Measurements from ENCODE around the gene CHN2.
A peak's percentile ranks its signal among the peaks of the same experiment; 100 is the strongest.

Gene CHN2

DNA sequence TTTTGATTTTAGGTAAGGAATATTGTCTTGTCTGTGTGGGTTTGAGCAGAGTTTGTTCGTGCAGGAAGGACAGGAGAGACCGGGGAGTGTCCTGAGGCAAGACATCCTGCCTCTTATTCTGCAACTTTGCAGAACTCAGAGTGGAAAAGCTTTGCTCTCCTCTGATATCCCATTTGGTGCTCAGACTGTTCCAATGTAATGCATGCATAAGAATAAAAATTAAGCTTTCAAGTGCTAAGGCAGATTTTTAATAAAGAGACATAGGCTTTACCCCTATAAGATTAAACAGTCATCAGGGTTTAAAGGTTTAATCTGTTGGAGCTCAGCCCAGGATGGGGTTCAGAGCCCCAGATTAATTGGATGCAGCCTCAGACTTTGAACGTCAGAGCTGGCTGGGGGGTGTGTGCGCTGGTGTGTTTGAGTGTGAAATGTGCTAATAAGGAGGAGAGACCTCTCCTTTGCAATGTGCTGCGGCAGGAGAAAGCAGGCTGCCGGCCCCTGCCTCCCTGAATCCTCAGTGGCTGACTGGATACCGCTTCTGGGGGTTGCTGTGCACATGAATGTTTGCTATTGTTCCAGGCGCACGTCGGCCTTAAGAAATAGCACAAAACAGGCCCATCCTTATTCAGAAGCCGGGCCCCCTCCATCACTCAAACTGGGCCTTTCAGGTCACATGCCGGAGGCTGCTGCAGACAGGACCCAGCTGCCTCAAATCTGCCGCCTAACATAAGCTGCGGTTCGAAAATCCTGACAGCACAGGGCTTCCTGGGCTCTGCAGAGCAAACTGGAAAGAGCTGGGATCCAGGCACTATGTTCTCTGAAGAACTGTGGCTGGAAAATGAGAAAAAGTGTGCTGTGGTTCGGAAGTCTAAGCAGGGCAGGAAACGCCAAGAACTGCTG is 285.0 kb downstream of the CHN2 start:
- peak; percentile 79 for DNase-seq

- DNase-seq = no peak
Observed at GRCh38 chr7:29480451-29480850, 285.9 kb downstream of the CHN2 start.

GRCh38 chr7:29480934-29481651 is 286.5 kb downstream of the CHN2 start:
- no peak for DNase-seq

DNA sequence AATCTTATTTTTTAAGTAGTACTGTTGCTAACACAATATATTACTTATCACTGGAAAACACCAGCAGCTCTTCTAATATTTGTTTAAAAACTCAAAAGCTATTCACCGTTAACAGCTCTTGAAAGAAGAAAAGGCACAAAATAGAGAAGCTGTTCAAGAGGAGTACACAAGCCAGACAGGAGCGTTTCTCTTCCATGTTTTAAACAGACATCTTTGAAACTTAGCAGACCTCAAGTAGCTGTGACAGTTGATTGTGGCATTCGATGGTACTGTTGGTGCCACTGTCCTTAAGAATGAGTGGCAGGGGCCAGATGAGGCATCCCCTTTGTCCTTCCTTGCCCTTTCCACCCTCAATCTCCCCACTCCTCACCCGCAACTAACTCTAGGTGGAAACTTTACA is 287.5 kb downstream of the CHN2 start:
- DNase-seq = no peak

- no peak for DNase-seq
Observed at GRCh38 chr7:29483219-29484104, 288.9 kb downstream of the CHN2 start.

DNA sequence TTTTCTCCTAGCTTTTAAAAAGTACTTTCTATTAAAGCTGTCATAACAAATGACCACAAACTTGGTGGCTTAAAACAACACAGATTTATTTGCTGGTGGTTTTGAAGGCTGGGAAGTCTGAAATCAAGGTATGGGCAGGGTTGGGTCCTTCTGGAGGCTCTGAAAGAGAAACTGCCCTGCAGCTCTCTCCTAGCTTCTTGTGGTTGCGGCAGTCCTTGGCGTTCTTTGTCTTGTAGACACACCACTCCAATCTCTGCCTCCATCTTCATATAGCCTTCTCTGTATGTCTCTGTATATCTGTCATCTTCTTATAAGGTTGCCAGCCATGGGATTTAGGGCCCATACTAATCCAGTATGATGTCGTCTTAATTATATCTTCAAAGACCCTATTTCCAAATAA is 289.7 kb downstream of the CHN2 start:
- no peak for DNase-seq

GRCh38 chr7:29485339-29486190 is 291.0 kb downstream of the CHN2 start:
- DNase-seq = no peak

- no peak for DNase-seq
Observed at GRCh38 chr7:29486191-29486700, 291.7 kb downstream of the CHN2 start.

GRCh38 chr7:29487424-29487823 is 292.8 kb downstream of the CHN2 start:
- no peak for DNase-seq

DNA sequence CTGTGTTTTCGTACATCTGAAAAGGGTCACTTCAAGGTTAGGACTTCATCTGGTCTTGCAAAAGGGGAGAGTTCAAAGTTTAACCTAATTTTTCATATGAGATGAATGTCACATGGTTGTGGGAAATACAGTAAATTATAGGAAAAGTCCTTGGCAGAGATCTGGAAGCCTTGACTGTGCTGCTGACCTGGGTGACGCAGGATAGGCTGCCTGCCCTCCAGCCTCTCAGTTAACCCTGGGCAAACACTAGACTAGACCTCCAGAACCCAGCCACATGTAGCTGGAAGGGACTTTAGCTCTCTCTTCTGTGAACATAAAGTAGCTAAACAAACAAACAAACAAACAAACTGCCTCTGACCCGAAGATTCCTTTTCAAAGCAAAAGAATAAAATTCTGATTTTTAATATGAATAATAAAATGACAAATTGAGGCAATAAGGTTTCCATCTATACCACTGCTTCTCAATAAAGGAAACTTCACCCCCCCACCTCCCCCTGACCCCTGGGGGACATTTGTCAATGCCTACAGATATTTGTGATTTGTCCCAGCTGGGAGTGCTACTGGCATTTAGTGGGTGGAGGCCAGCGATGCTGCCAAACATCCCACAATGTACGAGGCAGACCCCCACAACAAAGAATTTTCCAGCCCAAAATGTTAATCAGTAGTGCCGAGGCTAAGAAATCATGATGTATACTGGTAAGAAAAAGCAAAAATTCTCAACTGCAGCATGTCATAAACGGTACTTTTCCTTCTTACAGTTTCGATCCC is 293.8 kb downstream of the CHN2 start:
- no peak for DNase-seq

GRCh38 chr7:29488977-29489376 is 294.4 kb downstream of the CHN2 start:
- DNase-seq = no peak

GRCh38 chr7:29490094-29490607 is 295.6 kb downstream of the CHN2 start:
- DNase-seq = no peak

DNA sequence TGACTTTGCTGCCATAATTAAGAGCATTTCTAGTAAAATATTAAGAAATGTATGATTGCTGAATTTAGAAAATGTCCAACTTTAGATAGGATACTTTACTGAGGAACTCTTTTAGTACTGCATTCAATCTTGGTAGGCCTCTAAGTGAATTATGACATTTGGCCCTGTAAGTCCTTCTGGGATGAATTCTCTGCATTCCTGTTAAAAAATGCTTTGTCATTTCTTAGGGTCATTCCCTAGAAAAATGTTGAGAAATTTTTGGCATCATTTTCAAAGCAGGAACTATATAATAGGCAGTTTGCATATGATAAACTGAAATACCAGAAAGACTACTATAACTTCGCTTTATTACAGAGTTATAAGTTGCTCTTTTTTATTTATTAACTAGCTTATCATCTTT is 299.8 kb downstream of the CHN2 start:
- DNase-seq = no peak

DNA sequence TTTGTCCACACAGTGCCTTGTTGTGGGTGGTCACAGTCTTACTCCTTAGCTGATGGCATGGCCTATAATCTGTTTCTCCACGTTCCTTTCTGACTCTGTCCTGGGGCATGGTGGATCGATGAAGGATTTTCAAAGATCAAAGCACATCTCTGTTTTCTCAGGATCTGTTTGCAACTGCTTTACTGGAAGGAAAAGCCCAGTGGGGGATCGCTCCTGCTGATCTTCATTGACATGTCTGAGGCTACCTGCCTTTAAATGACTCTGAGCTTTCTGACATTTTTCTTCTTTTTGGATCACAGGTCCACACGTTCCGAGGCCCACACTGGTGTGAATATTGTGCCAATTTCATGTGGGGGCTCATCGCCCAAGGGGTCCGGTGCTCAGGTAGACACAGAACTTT is 301.1 kb downstream of the CHN2 start:
- DNase-seq = no peak

- no peak for DNase-seq
Observed at GRCh38 chr7:29496355-29497020, 301.9 kb downstream of the CHN2 start.

GRCh38 chr7:29499932-29500331 is 305.4 kb downstream of the CHN2 start:
- DNase-seq = no peak

DNA sequence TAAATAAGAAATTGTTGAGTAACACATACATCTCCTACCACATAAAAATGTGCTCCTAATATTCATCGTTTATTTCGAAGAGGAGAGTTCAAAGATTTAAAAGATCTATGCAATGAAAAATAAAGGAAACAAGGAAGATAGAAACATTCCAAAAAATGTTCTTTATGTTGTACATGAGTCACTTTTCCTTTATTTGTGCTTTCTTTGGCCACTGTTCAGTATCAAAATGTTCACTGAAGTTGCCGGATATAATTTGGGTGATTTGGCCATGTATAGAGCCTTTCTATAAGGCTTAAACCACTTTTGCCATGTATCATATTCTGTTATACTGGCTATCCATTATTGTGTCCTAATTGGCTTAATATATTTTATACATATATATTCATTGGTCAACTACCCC is 306.1 kb downstream of the CHN2 start:
- DNase-seq = no peak

- no peak for DNase-seq
Observed at GRCh38 chr7:29502133-29502532, 307.6 kb downstream of the CHN2 start.

DNA sequence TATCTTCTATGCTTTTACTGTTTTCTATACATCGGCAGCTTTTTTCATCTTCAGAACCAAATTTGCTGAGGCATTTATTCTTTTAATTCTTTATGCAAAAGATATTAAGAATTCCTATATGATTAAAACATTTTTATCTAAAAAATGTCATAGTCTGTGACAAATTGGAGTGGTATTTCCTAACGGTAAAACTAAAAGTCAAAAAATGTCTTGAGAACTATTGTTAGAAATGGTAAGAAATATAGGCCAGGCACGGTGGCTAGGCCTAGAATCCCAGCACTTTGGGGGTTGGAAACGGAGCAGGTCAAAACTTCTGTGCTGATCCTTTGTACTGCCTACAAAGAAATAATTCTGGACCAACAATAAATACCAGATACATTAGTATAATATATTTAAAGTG is 311.4 kb downstream of the CHN2 start:
- DNase-seq = no peak

DNA sequence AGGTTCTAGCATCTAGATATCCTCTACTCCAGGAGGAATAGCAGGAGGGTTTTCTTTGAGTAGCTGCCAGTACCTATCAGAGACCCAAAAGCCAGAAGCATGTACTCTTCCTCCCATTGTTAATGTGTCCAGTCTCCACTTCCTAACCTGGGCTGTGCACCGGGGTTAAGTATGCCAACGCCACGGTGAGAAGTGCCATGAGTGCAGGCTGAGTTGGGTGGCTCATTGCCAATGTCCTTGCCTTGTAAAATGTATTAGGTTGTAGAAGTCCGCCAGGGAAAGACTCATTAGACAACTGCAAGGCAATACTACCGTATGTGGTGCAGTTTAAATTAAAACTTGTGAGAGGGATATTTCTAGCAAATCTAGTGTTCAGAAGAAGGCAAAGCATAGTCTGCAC is 314.0 kb downstream of the CHN2 start:
- no peak for DNase-seq
